ENCODE data around the gene DNMT3B. TPM values are rescaled to one million over a fixed set of nuclear protein-coding genes. Genes with fewer than 3 reads are reported as not detected.

The DNMT3B gene
- total and polyA plus RNA-seq, 9 of the 15 experiments (the other 6 are each of a cell fraction or from before 2014, with no cell fraction given): 9.3 to 74.8 (median 49.1) TPM

GRCh38 chr20:32831982-32832381 is 69.8 kb downstream of the DNMT3B start (continued):
- TF ChIP-seq ZNF449 (CRISPR knock-in tag; IDR thresholded peaks at IDR 0.05): no peak

DNA sequence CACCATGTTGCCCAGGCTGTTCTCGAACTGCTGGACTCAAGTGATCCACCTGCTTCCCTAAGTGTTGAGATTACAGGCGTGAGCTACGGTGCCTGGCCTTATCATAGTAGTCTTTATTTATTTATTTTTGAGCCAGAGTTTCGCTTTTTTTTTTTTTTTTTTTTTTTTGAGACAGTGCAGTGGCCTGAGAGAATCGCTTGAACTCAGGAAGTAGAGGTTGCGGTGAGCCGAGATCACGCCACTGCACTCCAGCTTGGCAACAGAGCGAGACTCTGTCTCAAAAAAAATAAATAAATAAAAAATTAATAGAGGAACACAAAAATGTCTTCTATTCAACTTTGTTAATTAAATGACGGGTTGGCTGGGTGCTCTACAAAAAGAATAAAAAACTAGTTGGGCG is 70.5 kb downstream of the DNMT3B start:
- ATAC-seq: no peak
- no peaks in the 10 kb centered on the region for H3K4me1 ChIP-seq (replicated peaks in 1 of 2; ENCODE audit: control insufficient read depth in 2 of 2, insufficient read depth in 2 of 2, low read length in 2 of 2)
- no peak for DNase-seq (ENCODE audit: extremely low read depth in 1 of 4, low spot score in 3 of 4)
- in situ Hi-C loops (cut with MboI) (no loop called here), intact Hi-C loops (cut with micrococcal nuclease) (no loop called here)
- BruUV-seq (replicated peaks): no TSS peak
- peaks cover 70% of the 10 kb centered on the region for H3K79me2 ChIP-seq (ENCODE audit: control insufficient read depth, insufficient read depth, low read length)
- no peak for FAIRE-seq
- H3K27ac ChIP-seq (ENCODE audit: extremely low read depth, low read depth, low read length): no peak overlapping the region
- POLR2A ChIA-PET: interaction anchor here (1.5 to 5.0 kb wide), 2 partner anchors 11 to 12 kb away, joined by 4 to 23 read pairs; no protein-coding TSS in a partner anchor
- H3K9me1 ChIP-seq (ENCODE audit: control insufficient read depth, insufficient read depth, low read length): no peaks in the 10 kb centered on the region
- CTCF ChIA-PET (ENCODE audit: low intra/inter-chr PET ratio): interaction anchor here (0.6 kb wide), 1 partner anchor 8 kb away, joined by 6 read pairs; no protein-coding TSS in a partner anchor
- H2AFZ ChIP-seq (ENCODE audit: low read depth, low read length): no peak overlapping the region
- H3K4me2 ChIP-seq (ENCODE audit: insufficient read depth, low read length): no peak overlapping the region
- WGBS (ENCODE audit: insufficient coverage, low coverage, missing lambda C conversion rate): 96% methylated on average over 9 of the region's 11 CpGs
- H3K27me3 ChIP-seq (ENCODE audit: control insufficient read depth in 2 of 2, insufficient read depth in 2 of 2, low read length in 2 of 2): no peaks in the 10 kb centered on the region
- no peaks in the 10 kb centered on the region for H3K9me3 ChIP-seq (replicated peaks; ENCODE audit: control insufficient read depth, insufficient read depth, low read depth, low read length)
- H3K4me3 ChIP-seq: no peak overlapping the region
- H3K36me3 ChIP-seq (ENCODE audit: control insufficient read depth, insufficient read depth, low read length): peaks cover 88% of the 10 kb centered on the region
- H3K9ac ChIP-seq (ENCODE audit: insufficient read depth in 1 of 2, low read depth in 2 of 2, low read length in 2 of 2): no peak overlapping the region
- 0 out of 2 replicates have a peak, but pooled peaks cover 5% of the 10 kb centered on the region for H4K20me1 ChIP-seq (replicated peaks; ENCODE audit: control insufficient read depth, insufficient read depth, low read length)
- TF ChIP-seq FOXJ3 (CRISPR knock-in tag; IDR thresholded peaks at IDR 0.05) (no peak), CLOCK (CRISPR knock-in tag; IDR thresholded peaks at IDR 0.05; ENCODE audit: borderline replicate concordance) (no peak), TAL1 (IDR thresholded peaks at IDR 0.05) (no peak), RBM15 (IDR thresholded peaks at IDR 0.05; ENCODE audit: insufficient read depth, low read length) (no peak), ZFP30 (CRISPR knock-in tag; IDR thresholded peaks at IDR 0.05; ENCODE audit: borderline replicate concordance) (no peak), ILK (tag; IDR thresholded peaks at IDR 0.05; ENCODE audit: borderline replicate concordance, low read depth) (no peak), TFE3 (CRISPR knock-in tag; IDR thresholded peaks at IDR 0.05) (no peak), E2F8 (IDR thresholded peaks at IDR 0.05; ENCODE audit: low read depth, partially characterized antibody) (no peak), RBBP5 (IDR thresholded peaks at IDR 0.05; ENCODE audit: borderline replicate concordance, insufficient read depth, low read length, poor library complexity, severe bottlenecking) (no peak), ZBTB8A (IDR thresholded peaks at IDR 0.05; ENCODE audit: partially characterized antibody) (no peak)

Measured in K562 (cell line).